ENCODE results near the gene SLC2A6.
"Not testable (repeated sequence)": the region's sequence is repeated elsewhere in the genome, so short reads cannot be mapped to it uniquely, and the experiment has no call there.

SLC2A6 gene

GRCh38 chr9:133454943-133455673 is 23.8 kb downstream of the SLC2A6 start:
- POLR2A ChIA-PET (ENCODE audit: low non-redundant PET) = interaction anchor here (0.5 kb wide), 1 partner anchor 37 kb away, joined by 3 read pairs; no protein-coding TSS in a partner anchor
- TF ChIP-seq, protein P1, sequence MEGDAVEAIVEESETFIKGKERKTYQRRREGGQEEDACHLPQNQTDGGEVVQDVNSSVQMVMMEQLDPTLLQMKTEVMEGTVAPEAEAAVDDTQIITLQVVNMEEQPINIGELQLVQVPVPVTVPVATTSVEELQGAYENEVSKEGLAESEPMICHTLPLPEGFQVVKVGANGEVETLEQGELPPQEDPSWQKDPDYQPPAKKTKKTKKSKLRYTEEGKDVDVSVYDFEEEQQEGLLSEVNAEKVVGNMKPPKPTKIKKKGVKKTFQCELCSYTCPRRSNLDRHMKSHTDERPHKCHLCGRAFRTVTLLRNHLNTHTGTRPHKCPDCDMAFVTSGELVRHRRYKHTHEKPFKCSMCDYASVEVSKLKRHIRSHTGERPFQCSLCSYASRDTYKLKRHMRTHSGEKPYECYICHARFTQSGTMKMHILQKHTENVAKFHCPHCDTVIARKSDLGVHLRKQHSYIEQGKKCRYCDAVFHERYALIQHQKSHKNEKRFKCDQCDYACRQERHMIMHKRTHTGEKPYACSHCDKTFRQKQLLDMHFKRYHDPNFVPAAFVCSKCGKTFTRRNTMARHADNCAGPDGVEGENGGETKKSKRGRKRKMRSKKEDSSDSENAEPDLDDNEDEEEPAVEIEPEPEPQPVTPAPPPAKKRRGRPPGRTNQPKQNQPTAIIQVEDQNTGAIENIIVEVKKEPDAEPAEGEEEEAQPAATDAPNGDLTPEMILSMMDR (conservative IDR thresholded peaks at IDR 0.05; ENCODE audit: low read depth) = no peak
- no peak for DNase-seq (ENCODE audit: low spot score)
- CTCF ChIA-PET = interaction anchor here (0.6 to 1.5 kb wide), 4 partner anchors 10 to 172 kb away, joined by 3 to 5 read pairs (median 4); no protein-coding TSS in a partner anchor
- no peak overlapping the region for H3K27ac ChIP-seq

- TF ChIP-seq, protein P1 (conservative IDR thresholded peaks at IDR 0.05; ENCODE audit: low read depth) = no peak
- H3K27ac ChIP-seq = no peak overlapping the region
- ChIA-PET CTCF (interaction anchor here (0.9 to 1.5 kb wide), 2 partner anchors 32 to 172 kb away, joined by 5 read pairs; no protein-coding TSS in a partner anchor), POLR2A (ENCODE audit: low non-redundant PET) (interaction anchor here (0.5 kb wide), 1 partner anchor 36 kb away, joined by 3 read pairs; no protein-coding TSS in a partner anchor)
- DNase-seq (ENCODE audit: low spot score) = no peak
Measured at GRCh38 chr9:133454325-133454724, 24.6 kb downstream of the SLC2A6 start.

DNA sequence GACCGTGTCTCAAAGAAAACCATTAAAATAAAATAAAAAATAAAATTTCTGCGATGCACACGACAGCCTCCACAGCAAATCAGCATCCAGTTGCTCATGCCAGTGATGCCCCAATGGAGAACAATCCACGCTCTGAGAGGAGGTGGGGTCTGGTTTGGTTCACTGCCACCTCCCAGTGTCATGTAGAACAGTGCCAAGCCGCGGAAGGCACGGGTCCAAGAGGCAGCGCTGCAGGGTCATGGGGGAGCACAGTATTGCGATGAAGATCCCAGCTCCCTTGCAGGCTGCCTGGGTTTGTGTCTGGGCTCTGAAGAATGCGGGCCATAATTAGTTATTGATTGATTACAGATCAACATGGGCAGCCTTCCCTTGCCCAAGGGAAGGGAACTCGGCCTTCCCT is 25.2 kb downstream of the SLC2A6 start:
- H3K27ac ChIP-seq = no peak overlapping the region
- DNase-seq (ENCODE audit: low spot score) = no peak
- ChIA-PET POLR2A (ENCODE audit: low non-redundant PET) (no interaction called here), CTCF (interaction anchor here (0.9 to 1.5 kb wide), 2 partner anchors 33 to 171 kb away, joined by 5 read pairs; no protein-coding TSS in a partner anchor)
- TF ChIP-seq, protein P1 (conservative IDR thresholded peaks at IDR 0.05; ENCODE audit: low read depth) = no peak

DNA sequence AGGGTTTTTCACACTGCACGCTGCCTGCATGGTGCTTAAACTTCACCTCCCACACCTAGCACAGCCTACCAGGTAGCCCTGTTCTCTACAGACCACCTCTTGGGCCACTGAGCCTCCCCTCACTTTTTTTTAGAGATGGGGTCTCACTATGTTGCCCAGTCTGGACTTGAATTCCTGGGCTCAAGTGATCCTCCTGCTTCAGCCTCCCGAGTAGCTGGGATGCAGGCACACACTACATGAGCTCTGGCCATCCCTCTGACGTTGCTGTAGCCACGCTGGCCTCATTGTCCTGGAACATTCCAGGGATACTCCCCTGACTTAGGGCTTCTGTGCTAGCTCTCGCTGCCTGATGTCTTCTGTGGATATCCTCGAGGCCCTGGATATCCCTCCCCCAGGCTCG is 26.3 kb downstream of the SLC2A6 start:
- H3K27ac ChIP-seq = no peak overlapping the region
- ChIA-PET CTCF (no interaction called here), POLR2A (ENCODE audit: low non-redundant PET) (no interaction called here)
- TF ChIP-seq, protein P1 (conservative IDR thresholded peaks at IDR 0.05; ENCODE audit: low read depth) = no peak
- no peak for DNase-seq (ENCODE audit: low spot score)

- DNase-seq (ENCODE audit: low spot score); H3K27ac ChIP-seq; POLR2A ChIA-PET (ENCODE audit: low non-redundant PET): not testable (repeated sequence)
- CTCF ChIA-PET = interaction anchor here (0.7 kb wide), 1 partner anchor 445 kb away, joined by 4 read pairs; no protein-coding TSS in a partner anchor
Measured at GRCh38 chr9:133451865-133452264, 27.0 kb downstream of the SLC2A6 start.

- H3K27ac ChIP-seq = peak overlapping the region; percentile 37
- ChIA-PET CTCF (interaction anchor here (0.7 kb wide), 1 partner anchor 29 kb away, joined by 3 read pairs; the partner anchor contains the start of gene SLC2A6), POLR2A (ENCODE audit: low non-redundant PET) (interaction anchor here (0.6 kb wide), 1 partner anchor 103 kb away, joined by 7 read pairs; no protein-coding TSS in a partner anchor)
- TF ChIP-seq, protein P1 (conservative IDR thresholded peaks at IDR 0.05; ENCODE audit: low read depth) = no peak
- peak; percentile 94 for DNase-seq (ENCODE audit: low spot score)
Measured at GRCh38 chr9:133449760-133450159, 29.1 kb downstream of the SLC2A6 start.

- no peak overlapping the region for H3K27ac ChIP-seq
- CTCF ChIA-PET = no interaction called here
- TF ChIP-seq, protein P1 (conservative IDR thresholded peaks at IDR 0.05; ENCODE audit: low read depth) = no peak
- DNase-seq (ENCODE audit: low spot score) = no peak
- POLR2A ChIA-PET (ENCODE audit: low non-redundant PET) = no interaction called here
Measured at GRCh38 chr9:133448487-133448972, 30.4 kb downstream of the SLC2A6 start.

Measured in RWPE1 (cell line).